GM19193 (cell line): ENCODE results near the gene LRRC75A.
A peak's percentile ranks its signal among the peaks of the same experiment; 100 is the strongest.

Source experiments
- POLR2A ChIP-seq: IDR thresholded peaks from 4 replicates; pipeline ENCODE4 v1.6.1; 2011; ENCODE audit not compliant: insufficient read depth, insufficient read length; ENCODE audit errors: extremely low read depth

LRRC75A gene

DNA sequence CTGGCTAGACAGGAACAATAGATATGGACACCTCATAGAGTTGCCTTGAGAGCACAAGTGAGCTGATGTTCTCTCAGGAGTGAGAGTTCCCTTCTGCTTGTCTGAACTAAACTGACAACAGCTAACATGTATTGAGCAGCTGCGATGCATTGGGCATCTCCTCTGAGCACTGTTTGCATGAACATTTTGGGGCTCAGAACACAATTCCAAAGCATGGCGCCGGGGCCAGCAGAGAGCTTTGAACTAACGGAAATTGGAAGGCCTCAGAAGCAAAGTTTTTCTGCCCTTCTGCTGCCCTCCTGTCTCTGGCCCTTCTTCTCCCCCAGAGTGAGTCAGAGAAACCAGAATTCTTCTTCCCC, 38.5 kb downstream of the LRRC75A start:
- TF ChIP-seq POLR2A = no peak

DNA sequence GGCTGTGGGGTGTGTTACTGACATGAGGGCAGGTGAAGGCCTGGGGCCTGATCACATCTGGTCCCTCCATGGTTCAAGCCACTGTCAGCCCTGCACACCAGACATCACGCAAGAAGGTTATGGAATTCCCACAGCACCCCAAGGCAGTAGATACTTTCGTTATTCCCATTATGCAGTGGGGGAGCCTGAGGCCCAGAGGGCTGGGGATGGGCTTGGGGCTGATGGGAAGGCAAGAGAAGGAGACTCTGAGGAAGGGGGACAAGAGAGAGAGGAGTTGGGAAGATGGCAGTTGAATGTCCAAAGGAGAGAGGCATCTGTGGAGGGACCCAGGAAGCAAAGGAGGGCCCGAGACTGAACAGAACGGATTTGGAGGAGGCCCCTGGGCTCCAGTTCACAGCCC, 42.0 kb downstream of the LRRC75A start:
- TF ChIP-seq POLR2A = no peak

DNA sequence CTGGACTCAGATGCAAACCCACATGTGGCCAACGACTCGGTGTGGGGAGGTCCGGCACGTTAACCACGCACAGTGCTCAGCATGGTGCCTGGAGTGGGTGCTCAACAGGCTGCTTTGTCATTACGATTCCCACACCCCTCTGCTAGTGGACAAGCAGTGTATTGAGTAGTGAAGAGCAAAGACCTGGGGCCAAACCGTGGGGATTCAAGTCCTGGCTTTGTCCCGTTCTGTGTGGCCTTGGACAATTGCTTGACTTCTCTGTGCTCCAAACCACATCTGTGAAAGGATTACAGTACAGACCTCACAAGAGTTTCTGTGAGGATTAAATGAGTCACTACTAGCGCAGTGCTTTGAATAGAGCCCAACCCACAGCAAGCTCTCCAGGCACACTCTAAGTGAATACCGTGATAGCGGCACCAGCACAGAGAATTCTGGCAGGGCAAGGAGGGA, 42.8 kb downstream of the LRRC75A start:
- no peak for TF ChIP-seq POLR2A

DNA sequence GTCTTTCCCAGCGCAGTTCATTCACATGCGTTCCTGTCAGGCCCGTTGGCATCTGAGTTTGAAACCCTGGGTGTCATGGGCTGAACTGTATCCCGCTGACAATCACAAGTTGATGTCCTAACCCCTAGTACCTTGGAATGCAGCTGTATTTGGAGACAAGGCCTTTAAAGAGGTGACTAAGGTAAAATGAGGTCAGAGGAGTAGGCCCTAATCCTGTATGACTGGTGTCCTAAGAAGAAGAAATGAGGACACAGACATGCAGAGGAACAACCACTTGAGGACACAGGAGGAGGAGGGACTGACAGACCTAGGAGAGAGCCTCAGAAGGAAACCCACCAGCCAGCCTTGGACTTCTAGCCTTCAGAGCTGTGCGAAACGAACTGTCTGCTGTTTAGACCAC, 43.5 kb downstream of the LRRC75A start:
- TF ChIP-seq POLR2A = no peak

DNA sequence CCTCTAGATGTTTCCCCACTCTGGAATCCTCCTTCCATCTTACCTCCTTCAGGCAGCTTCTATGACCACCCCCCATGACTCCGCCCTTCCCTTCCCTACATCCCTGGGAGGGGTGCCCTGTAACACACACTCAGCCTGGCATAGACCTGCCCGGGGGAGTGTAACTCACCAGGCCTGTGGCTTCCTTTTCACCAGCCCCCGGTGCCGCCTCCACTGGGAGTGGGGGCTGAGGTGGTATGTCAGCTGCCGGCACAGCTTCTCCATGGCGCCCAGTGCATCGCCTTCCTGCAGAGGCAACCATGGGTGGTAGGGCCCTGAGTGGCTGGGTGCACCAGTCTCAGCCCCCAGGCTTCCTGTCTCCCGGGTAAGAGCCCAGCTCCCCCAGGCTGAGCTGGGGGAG, 44.3 kb downstream of the LRRC75A start:
- no peak for TF ChIP-seq POLR2A

DNA sequence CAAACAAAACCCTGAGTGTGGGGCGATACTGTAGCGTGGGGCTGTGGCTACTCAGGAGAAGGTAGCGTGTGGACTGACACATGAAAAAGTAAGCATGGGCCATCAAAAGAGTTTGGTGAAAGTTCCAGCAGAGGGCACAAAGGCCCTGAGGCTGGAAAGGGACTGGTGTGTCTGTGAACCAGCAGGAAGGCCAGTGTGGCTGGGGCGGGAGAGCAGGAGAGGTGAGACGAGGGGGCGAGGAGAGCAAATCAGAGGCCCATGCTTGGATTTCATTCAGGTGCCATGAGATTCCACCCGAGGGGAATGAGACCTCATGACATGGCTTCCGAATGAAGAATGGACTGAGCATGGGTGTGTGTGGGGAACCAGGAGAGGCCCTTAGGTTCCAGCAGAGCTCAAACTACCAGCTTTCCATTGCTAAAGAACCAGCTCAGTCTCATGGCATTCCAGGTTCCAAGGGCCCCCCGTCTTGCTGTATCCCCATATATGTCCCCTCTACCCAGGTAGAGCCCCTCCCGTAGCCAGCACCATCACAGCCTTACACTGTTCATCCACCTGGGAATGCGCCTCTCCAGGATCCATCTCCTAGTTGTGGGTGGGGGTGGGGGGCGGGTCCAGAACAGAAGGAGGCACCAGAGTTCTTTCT, 45.5 kb downstream of the LRRC75A start:
- TF ChIP-seq POLR2A = peak; percentile 10

DNA sequence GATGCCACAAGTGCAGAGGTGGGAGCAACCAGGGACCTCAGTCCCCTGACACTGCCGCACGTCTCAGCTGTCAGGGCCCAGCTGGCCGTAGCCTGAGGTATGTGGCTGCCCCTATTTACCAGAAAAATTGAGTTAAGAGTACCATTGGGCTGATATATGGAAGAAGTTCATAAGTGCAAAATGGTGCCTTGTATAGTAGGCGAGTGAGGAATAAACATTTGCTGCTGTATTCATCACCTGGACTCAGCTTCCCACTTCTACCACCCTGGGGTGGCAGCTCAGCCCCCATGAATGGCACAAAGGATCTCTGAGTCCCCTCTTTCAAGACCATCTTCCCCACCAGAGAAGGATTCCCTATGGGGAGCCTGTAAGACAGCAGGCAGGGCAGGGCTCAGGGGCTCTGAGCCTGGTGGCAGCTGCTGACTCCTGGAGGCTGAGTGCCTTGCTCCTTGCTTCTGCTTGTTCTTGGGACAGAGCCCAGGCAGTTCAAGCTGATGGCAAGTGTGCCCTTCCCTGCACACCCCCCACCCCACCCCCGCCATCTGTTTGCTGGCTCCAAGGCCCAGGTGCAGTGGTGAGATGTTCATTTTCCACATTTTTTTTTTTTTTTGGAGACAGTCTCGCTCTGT, 47.6 kb downstream of the LRRC75A start:
- peak; percentile 43 for TF ChIP-seq POLR2A

DNA sequence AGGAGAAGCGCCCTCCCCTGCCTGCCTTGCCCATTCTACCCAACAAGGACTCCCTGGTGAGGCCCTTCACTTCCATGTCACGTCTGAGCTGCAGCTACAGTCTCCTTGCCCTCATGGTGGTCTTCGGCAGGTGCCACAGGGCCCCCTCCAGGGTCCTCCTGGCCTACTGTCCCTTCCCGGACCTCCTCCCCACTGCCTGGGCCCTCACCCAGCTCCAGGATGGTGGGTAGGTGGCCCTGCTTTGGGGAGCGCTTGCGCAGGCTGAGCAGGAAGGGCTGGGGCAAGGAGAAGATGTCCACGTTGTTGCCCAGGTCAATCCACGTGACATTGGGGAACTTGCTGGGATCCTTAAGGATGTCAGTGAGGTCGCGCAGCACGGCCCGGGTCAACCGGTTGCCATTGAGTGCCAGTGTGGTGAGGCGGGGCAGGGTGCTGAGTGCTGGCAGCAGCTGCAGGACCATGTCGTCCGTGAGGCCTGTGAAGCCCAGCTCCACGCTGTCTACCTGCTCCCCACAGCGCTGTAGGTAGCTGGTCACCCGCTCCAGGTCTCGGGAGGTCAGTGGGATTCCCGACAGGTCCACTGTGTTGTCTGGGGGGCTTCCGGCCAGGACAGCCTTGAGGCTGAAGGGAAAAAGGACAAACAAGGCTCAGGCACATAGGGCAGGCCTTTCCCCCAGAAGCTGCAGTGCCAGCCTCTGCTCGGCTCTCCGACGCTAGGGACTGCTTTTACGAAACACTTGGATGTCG, 48.3 kb downstream of the LRRC75A start:
- TF ChIP-seq POLR2A = peak; percentile 50

DNA sequence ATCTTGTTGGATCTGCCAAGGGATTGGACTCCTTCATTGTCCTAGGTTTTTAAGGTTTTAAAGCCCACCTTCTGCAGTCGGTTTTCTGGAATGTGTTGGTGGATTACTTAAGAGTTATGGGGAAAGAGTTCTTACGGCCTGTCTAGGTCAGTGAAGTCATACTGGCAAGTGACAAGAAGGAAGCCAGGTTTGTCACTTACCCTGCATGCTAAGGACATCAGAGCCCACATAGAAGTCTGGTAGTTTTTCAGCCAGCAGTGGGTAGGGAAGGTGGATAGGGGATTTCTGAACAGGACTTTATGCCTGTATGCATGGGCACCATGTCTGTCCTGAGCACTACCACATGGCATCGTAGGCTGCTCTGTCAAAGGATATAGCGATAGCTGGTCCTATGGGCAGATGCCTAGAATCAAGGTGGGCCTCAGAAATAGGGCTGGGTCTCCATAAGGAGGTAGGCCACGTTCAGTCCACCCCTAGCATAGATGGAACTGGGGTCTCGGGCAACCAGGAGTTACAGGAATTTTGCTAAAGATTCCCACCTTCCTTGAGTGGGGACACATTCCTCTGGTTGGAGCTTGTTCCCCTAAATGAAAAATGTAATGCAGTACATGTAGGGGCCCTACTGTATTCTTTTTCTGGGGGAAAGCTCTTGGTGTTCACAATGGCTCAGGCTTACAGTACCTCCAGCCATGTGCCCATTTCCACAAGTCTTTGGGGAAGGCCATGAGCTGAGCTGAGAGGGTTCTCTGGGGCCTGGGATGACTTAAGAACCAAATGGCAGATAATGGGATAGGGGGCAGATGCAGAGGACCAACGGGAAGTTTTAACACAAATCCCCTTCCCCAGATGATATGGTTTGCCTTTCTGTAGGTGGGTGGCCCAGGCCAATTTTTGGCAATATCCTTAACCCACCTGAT, 49.1 kb downstream of the LRRC75A start:
- no peak for TF ChIP-seq POLR2A

DNA sequence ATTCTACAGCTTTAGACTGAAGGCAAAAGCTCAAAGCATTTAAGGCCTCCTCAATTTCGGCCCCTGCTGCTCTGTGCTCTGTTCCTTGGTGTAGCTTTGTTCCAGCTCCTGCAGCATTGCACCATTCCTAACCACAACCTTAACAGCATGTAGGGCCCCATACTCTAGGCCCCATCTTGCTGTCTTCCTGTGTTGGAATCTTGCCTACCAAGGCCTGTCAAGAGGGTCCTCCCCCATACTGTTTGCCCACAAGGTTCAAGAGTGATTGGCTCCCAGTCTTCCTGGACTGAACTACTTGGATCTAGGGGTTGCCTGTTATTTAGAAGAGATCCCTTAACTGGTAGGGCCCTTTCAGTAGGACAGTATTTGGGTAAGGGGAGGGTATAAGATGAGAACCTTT, 49.9 kb downstream of the LRRC75A start:
- TF ChIP-seq POLR2A = no peak

DNA sequence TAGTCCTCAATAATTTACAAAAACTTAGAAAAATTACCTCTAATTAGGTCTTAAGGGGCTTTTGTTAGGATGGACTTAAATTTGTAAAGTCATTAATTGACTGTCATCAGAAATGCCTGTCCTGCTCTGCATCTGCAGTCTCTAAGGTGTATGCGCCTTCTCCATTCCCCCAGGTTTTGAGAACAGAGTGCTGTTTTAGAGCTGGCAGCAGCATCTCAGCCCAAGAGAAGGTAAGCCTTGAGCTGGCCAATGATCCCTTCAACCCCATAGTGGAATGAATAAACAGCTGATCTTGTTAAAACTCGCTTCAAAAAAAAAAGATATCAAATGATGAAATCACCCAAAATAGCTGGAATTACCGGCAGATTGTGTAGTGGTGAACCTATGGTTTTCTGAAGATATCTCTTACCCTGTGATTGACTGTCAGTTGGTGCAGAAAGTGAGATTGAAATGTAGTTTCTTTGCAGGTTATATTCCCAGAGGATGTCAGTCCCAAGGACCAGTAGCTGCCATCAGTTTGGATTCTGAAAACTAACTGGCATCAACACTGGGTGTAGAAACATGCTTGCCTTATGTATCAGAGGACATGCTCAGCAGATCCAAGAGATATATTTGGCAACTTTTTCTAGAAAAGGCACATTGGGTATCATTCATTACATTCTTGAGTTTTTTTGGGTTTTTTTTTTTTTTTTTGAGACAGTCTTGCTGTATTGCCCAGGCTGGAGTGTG, 50.9 kb downstream of the LRRC75A start:
- TF ChIP-seq POLR2A = no peak

DNA sequence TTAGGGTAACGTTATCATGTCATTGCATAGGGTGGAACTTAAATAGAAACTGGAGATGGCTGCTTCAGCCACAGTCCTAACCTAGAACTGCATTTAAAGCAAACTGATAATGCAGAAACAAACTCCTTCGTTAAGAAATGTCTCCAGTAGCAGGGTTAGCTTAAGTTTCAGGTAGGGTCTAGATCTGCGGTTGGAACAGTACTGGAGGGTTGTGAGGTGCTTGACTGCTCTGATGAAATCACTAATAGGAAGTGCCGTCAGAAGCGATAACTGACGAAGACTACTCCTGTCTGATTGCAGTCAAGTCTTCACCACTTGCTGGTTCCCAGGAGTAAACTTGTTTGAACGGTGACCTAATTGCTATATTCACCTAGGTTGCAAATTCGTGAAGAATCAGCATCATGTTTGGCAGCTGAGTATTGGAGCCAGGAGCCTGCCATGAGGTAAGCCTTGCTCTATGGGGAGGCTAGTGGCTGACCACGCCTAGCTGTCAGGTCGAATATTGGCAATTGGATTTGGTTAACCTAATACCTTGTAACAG, 52.1 kb downstream of the LRRC75A start:
- no peak for TF ChIP-seq POLR2A

DNA sequence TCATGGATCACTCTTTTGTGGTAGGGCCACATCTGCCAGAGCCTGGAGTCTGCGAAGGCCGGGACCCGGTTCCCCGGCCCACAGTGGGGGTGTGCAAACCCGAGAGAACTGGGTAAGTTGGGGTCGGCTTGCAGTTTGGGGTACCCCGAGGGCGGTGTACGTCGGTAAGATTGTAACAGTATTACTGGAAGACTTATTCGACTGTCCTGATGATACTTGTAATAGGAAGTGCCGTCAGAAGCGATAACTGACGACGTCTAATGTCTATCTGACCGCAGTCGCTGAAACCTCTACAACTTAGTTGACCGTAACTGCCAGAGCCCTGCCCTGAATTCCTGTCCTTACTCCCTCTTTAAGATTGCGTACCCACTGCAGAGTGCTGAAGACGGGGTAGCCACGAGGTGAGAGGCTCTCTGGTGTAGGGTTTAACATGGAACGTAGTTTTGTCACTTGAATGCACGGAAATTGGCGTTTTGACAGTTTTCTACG, 52.6 kb downstream of the LRRC75A start:
- TF ChIP-seq POLR2A = no peak
